Islet of Langerhans (tissue), 1 donor: ENCODE measurements around the gene WFDC9.
"Not testable (repeated sequence)": the region's sequence is repeated elsewhere in the genome, so short reads cannot be mapped to it uniquely, and the experiment has no call there.

Experiments
- FAIRE-seq: peaks from one replicate; lab custom pipeline; 2011; peaks lifted over from hg19 to GRCh38; lab: Jason Lieb, UNC

The WFDC9 gene

GRCh38 chr20:45631184-45631583 lies at the start of gene WFDC9:
WFDC9 (minus strand) TSS chr20:45631284; CDS start chr20:45610181, 21,103 bp downstream.
- FAIRE-seq, result no peak

- FAIRE-seq, result no peak
Measured at GRCh38 chr20:45679650-45680049, 48.6 kb upstream of the WFDC9 start.

- FAIRE-seq, result no peak
Measured at GRCh38 chr20:45672765-45673164, 41.7 kb upstream of the WFDC9 start.

GRCh38 chr20:45670139-45670538 lies 39.1 kb upstream of the WFDC9 start, which contains the start of gene WFDC11:
WFDC11 (minus strand) TSS chr20:45670239; CDS start chr20:45650600, 19,639 bp downstream.
- no peak for FAIRE-seq

- FAIRE-seq, result not testable (repeated sequence)
Measured at GRCh38 chr20:45657038-45657437, 26.0 kb upstream of the WFDC9 start.

GRCh38 chr20:45651726-45652125 lies 20.6 kb upstream of the WFDC9 start:
- not testable (repeated sequence) for FAIRE-seq

GRCh38 chr20:45649312-45649863 lies 18.3 kb upstream of the WFDC9 start:
- FAIRE-seq, result no peak

- no peak for FAIRE-seq
Measured at GRCh38 chr20:45647441-45648050, 16.5 kb upstream of the WFDC9 start.

GRCh38 chr20:45646875-45647274 lies 15.8 kb upstream of the WFDC9 start:
- no peak for FAIRE-seq

GRCh38 chr20:45645869-45646268 lies 14.8 kb upstream of the WFDC9 start:
- not testable (repeated sequence) for FAIRE-seq

- FAIRE-seq, result not testable (repeated sequence)
Measured at GRCh38 chr20:45641076-45641475, 10.0 kb upstream of the WFDC9 start.

- no peak for FAIRE-seq
Measured at GRCh38 chr20:45639687-45640086, 8.6 kb upstream of the WFDC9 start.

- no peak for FAIRE-seq
Measured at GRCh38 chr20:45636513-45636912, 5.4 kb upstream of the WFDC9 start.

- FAIRE-seq, result no peak
Measured at GRCh38 chr20:45630371-45630770, 713 bp downstream of the WFDC9 start.

- no peak for FAIRE-seq
Measured at GRCh38 chr20:45629496-45630100, 1.5 kb downstream of the WFDC9 start, which contains the start of gene WFDC10A. WFDC10A (plus strand) TSS chr20:45629739; CDS start chr20:45629814, 75 bp downstream.

GRCh38 chr20:45626540-45626939 lies 4.5 kb downstream of the WFDC9 start:
- no peak for FAIRE-seq

GRCh38 chr20:45621593-45621992 lies 9.5 kb downstream of the WFDC9 start:
- FAIRE-seq, result no peak

- no peak for FAIRE-seq
Measured at GRCh38 chr20:45617591-45617990, 13.5 kb downstream of the WFDC9 start.

- FAIRE-seq, result no peak
Measured at GRCh38 chr20:45612314-45612713, 18.8 kb downstream of the WFDC9 start.

- no peak for FAIRE-seq
Measured at GRCh38 chr20:45611054-45611453, 20.0 kb downstream of the WFDC9 start.

GRCh38 chr20:45607810-45608209 lies 23.3 kb downstream of the WFDC9 start:
- FAIRE-seq, result no peak

- no peak for FAIRE-seq
Measured at GRCh38 chr20:45595235-45595634, 35.8 kb downstream of the WFDC9 start.

- FAIRE-seq, result no peak
Measured at GRCh38 chr20:45593498-45593897, 37.6 kb downstream of the WFDC9 start.
